ENCODE results near the gene DLK2. TPM values are rescaled to one million over a fixed set of nuclear protein-coding genes. Genes with fewer than 3 reads are reported as not detected.
A peak's percentile ranks its signal among the peaks of the same experiment; 100 is the strongest.

DLK2 gene
- total and polyA plus RNA-seq, 2 of the 13 experiments (the other 11 are each of a cell fraction or from before 2014, with no cell fraction given) = 1.2 to 3.8 TPM

- peak; percentile 47 for TF ChIP-seq ARID4A (CRISPR knock-in tag; IDR thresholded peaks at IDR 0.05; ENCODE audit: borderline replicate concordance)
- TF ChIP-seq SNAPC2 (CRISPR knock-in tag; IDR thresholded peaks at IDR 0.05) = no peak
- peak; percentile 61; the same call in 1 of the 2 replicates for TF ChIP-seq ZBTB4 (CRISPR knock-in tag; IDR thresholded peaks at IDR 0.05; ENCODE audit: borderline replicate concordance)
- peak; percentile 27 for TF ChIP-seq HNRNPLL (IDR thresholded peaks at IDR 0.05; ENCODE audit: low read depth, low read length, poor library complexity, severe bottlenecking)
- TF ChIP-seq CREM (IDR thresholded peaks at IDR 0.05) = no peak
- no peak for TF ChIP-seq CREM (CRISPR knock-in tag; IDR thresholded peaks at IDR 0.05)
- TF ChIP-seq ZBTB33 (CRISPR knock-in tag; IDR thresholded peaks at IDR 0.05) = no peak
- 0 out of 2 replicates have a peak, but pooled peaks have one; percentile 21 for TF ChIP-seq ZSCAN25 (CRISPR knock-in tag; IDR thresholded peaks at IDR 0.05)
- no peak for TF ChIP-seq LRRFIP1 (CRISPR knock-in tag; conservative IDR thresholded peaks at IDR 0.05)
- no peak for TF ChIP-seq LCORL (IDR thresholded peaks at IDR 0.05)
- TF ChIP-seq LCORL (CRISPR knock-in tag; IDR thresholded peaks at IDR 0.05) = no peak
- TF ChIP-seq SP140L (CRISPR knock-in tag; IDR thresholded peaks at IDR 0.05; ENCODE audit: borderline replicate concordance) = no peak
- no peak for TF ChIP-seq IKZF1 (IDR thresholded peaks at IDR 0.05)
- TF ChIP-seq ATF4 (CRISPR knock-in tag; IDR thresholded peaks at IDR 0.05) = 0 out of 4 replicates have a peak, but pooled peaks of 1 of the 2 experiments have one; percentile 10
- TF ChIP-seq HOXA5 (CRISPR knock-in tag; IDR thresholded peaks at IDR 0.05) = 0 out of 2 replicates have a peak, but pooled peaks have one; percentile 3
These were observed at the start of gene DLK2 (continued) for GRCh38 chr6:43455531-43456428.
